OCI-LY3 (cell line): ENCODE data around the gene PLA2G12B.

Experiments used
- EZH2phosphoT487 ChIP-seq: fragments of 200-600 bp; shearing (Covaris generic); IDR thresholded peaks from 2 replicates; pipeline ENCODE4 v1.6.1; 2018; ENCODE audit warnings: antibody characterized with exemption, mixed run types, low read depth
- TF ChIP-seq, protein P1 (sequence below): fragments of 200-600, 300-600 bp; sonication (generic); IDR thresholded peaks from 2 replicates; pipeline ENCODE4 v1.5.1; 2014; ENCODE audit warnings: antibody characterized with exemption, low read length, low read depth

GRCh38 chr10:72930276-72930675 is 24.3 kb downstream of the PLA2G12B start:
- TF ChIP-seq, protein P1, sequence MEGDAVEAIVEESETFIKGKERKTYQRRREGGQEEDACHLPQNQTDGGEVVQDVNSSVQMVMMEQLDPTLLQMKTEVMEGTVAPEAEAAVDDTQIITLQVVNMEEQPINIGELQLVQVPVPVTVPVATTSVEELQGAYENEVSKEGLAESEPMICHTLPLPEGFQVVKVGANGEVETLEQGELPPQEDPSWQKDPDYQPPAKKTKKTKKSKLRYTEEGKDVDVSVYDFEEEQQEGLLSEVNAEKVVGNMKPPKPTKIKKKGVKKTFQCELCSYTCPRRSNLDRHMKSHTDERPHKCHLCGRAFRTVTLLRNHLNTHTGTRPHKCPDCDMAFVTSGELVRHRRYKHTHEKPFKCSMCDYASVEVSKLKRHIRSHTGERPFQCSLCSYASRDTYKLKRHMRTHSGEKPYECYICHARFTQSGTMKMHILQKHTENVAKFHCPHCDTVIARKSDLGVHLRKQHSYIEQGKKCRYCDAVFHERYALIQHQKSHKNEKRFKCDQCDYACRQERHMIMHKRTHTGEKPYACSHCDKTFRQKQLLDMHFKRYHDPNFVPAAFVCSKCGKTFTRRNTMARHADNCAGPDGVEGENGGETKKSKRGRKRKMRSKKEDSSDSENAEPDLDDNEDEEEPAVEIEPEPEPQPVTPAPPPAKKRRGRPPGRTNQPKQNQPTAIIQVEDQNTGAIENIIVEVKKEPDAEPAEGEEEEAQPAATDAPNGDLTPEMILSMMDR: no peak
- no peak for TF ChIP-seq EZH2phosphoT487
